Lower lobe of right lung (tissue), 2 donors: Measurements from ENCODE around the gene ANKRD11. TPM values are rescaled to one million over a fixed set of nuclear protein-coding genes. Genes with fewer than 3 reads are reported as not detected.

ENCODE experiments used
- ATAC-seq, 2 donors: fragments of 200-7000 bp; cut with Tn5 transposase; one replicate each; pipeline ENCODE4 v1.9.1; 2020 to 2022; ENCODE audit warnings: mild to moderate bottlenecking in 2 of 2, moderate library complexity in 2 of 2
- DNase-seq: peaks from one replicate; pipeline ENCODE4 v3.0.0-alpha.2; 2020
- H3K27ac ChIP-seq: fragments of 200-600 bp; one replicate; pipeline ENCODE4 v1.8.0; 2022
- H3K27me3 ChIP-seq: fragments of 200-600 bp; one replicate; pipeline ENCODE4 v1.8.0; 2022; ENCODE audit warnings: low read depth
- H3K36me3 ChIP-seq: fragments of 200-600 bp; one replicate; pipeline ENCODE4 v1.8.0; 2022; ENCODE audit warnings: mild to moderate bottlenecking
- H3K4me1 ChIP-seq: fragments of 200-600 bp; one replicate; pipeline ENCODE4 v1.8.0; 2022
- H3K4me3 ChIP-seq: fragments of 200-600 bp; one replicate; pipeline ENCODE4 v1.8.0; 2022; ENCODE audit warnings: mild to moderate bottlenecking
- H3K9me3 ChIP-seq: fragments of 200-600 bp; one replicate; pipeline ENCODE4 v1.8.0; 2022
- intact Hi-C: fragments of 100-400 bp; cut with DNase I; formaldehyde crosslinking; loops from one replicate; pipeline ENCODE4 v1.11.0; 2022
- total RNA-seq: library from RNA; stranded (reverse); fragmentation: NEBNext Ultra II Directional; extraction: Animal tissue kit (Norgen Biotek cat#: 25700); gene quantifications from one replicate; pipeline ENCODE4 v1.2.1, GENCODE V29; 2021
- TF ChIP-seq, protein P1 (sequence below): fragments of 200-600 bp; IDR thresholded peaks from one replicate; pipeline ENCODE4 v1.8.0; 2022; ENCODE audit warnings: antibody characterized with exemption, mild to moderate bottlenecking
- donor health status: DM: no; HTN: yes; CAD: no; lungs with severe emphysema.

Gene ANKRD11
- total RNA-seq, 1 donor from 2014 or later: 127 TPM

- intact Hi-C loops: no loop called here
- no peak overlapping the region for H3K27ac ChIP-seq
- TF ChIP-seq, protein P1, sequence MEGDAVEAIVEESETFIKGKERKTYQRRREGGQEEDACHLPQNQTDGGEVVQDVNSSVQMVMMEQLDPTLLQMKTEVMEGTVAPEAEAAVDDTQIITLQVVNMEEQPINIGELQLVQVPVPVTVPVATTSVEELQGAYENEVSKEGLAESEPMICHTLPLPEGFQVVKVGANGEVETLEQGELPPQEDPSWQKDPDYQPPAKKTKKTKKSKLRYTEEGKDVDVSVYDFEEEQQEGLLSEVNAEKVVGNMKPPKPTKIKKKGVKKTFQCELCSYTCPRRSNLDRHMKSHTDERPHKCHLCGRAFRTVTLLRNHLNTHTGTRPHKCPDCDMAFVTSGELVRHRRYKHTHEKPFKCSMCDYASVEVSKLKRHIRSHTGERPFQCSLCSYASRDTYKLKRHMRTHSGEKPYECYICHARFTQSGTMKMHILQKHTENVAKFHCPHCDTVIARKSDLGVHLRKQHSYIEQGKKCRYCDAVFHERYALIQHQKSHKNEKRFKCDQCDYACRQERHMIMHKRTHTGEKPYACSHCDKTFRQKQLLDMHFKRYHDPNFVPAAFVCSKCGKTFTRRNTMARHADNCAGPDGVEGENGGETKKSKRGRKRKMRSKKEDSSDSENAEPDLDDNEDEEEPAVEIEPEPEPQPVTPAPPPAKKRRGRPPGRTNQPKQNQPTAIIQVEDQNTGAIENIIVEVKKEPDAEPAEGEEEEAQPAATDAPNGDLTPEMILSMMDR: no peak
- ATAC-seq (no peak), DNase-seq (no peak)
- H3K4me1 ChIP-seq: peaks cover 21% of the 10 kb centered on the region
- H3K4me3 ChIP-seq: no peak overlapping the region
- H3K36me3 ChIP-seq: peaks cover 48% of the 10 kb centered on the region
- H3K9me3 ChIP-seq: no peaks in the 10 kb centered on the region
- no peaks in the 10 kb centered on the region for H3K27me3 ChIP-seq
These were observed 199.5 kb downstream of the ANKRD11 start for GRCh38 chr16:89290887-89291286.

DNA sequence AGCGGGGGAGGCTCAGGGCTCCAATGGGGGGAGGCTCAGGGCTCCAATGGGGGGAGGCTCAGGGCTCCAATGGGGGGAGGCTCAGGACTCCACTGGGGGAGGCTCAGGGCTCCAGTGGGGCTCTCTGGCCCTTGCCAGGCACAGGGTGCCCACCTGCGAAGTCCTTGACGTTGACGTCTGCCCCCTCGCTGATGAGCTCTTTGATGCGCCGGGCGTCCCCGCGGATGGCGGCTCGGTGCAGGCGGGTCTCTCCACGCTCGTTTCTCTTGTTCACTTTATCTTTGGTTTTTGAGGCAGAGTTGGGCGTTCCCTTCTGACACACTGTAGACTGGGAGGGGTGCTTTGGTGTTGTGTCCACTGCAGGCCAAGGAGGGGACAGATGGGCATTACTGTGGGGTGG, 199.9 kb downstream of the ANKRD11 start:
- intact Hi-C loops: no loop called here
- Histone ChIP-seq H3K4me3 (no peak overlapping the region), H3K27me3 (no peaks in the 10 kb centered on the region), H3K36me3 (peaks cover 52% of the 10 kb centered on the region), H3K27ac (no peak overlapping the region), H3K4me1 (peaks cover 21% of the 10 kb centered on the region), H3K9me3 (no peaks in the 10 kb centered on the region)
- DNase-seq (no peak), ATAC-seq (no peak)
- TF ChIP-seq, protein P1: no peak

- H3K4me3 ChIP-seq: no peak overlapping the region
- no peaks in the 10 kb centered on the region for H3K9me3 ChIP-seq
- H3K27ac ChIP-seq: no peak overlapping the region
- no peaks in the 10 kb centered on the region for H3K27me3 ChIP-seq
- peaks cover 14% of the 10 kb centered on the region for H3K4me1 ChIP-seq
- TF ChIP-seq, protein P1: peak; percentile 90
- peaks cover 56% of the 10 kb centered on the region for H3K36me3 ChIP-seq
- DNase-seq (peak; percentile 85), ATAC-seq (peak; percentile 63 to 84)
- intact Hi-C loops: no loop called here
These were observed 200.6 kb downstream of the ANKRD11 start for GRCh38 chr16:89289428-89290395.

DNA sequence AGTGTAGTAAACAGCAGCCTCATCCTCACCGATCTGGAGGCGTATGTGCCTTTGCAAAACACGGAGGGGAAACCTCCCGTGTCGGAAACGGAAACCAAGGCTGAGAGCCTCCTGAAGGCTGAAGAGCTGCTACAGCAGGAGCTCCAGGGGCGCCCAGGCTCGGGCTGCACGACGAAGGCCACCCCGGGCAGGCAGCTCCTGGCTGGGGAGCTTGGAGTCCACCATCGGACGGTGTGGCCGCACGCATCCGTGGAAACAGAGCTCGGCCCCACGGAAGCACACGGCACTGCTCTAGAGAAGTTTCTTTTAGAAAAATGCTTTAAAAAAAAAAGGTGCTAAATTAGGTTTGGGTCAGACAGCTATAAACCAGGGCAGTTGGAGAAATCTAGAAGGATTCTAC, 201.4 kb downstream of the ANKRD11 start:
- ATAC-seq (no peak), DNase-seq (no peak)
- H3K9me3 ChIP-seq: no peaks in the 10 kb centered on the region
- H3K36me3 ChIP-seq: peaks cover 63% of the 10 kb centered on the region
- intact Hi-C loops: no loop called here
- H3K27ac ChIP-seq: no peak overlapping the region
- H3K4me3 ChIP-seq: no peak overlapping the region
- H3K27me3 ChIP-seq: no peaks in the 10 kb centered on the region
- H3K4me1 ChIP-seq: peaks cover 6% of the 10 kb centered on the region
- TF ChIP-seq, protein P1: no peak

DNA sequence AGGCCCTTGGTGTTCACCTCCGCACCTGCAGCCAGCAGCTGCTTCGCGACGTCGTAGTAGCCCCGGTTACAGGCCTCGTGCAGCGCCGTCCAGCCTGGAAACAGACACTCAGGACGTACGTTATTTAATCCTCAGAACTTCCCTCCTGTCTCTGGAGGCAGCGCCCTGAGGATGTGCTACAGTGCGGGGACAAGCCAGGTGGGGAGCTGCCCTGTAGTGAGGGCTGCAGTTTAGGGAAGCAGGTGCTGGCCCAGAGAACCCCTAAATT, 201.8 kb downstream of the ANKRD11 start:
- intact Hi-C loops: no loop called here
- H3K4me1 ChIP-seq: peaks cover 4% of the 10 kb centered on the region
- ATAC-seq (no peak), DNase-seq (no peak)
- no peak overlapping the region for H3K27ac ChIP-seq
- H3K27me3 ChIP-seq: no peaks in the 10 kb centered on the region
- H3K36me3 ChIP-seq: peaks cover 68% of the 10 kb centered on the region
- H3K4me3 ChIP-seq: no peak overlapping the region
- TF ChIP-seq, protein P1: no peak
- H3K9me3 ChIP-seq: no peaks in the 10 kb centered on the region
